Uterus (tissue), 4 donors: ENCODE measurements around the gene RASD1. TPM values are rescaled to one million over a fixed set of nuclear protein-coding genes. Genes with fewer than 3 reads are reported as not detected.
A peak's percentile ranks its signal among the peaks of the same experiment; 100 is the strongest.

Source experiments
- DNase-seq, 2 donors: peaks; one replicate each; pipeline ENCODE4 v3.0.0-alpha.2; 2019 to 2020
- H3K27ac ChIP-seq, 2 donors: fragments of 200-600 bp; sonication (generic); 1 replicate in 1 of 2; 2 replicates in 1 of 2; pipeline ENCODE4 v1.5.1; 2016 to 2018
- H3K27me3 ChIP-seq, 2 donors: fragments of 200-600 bp; sonication (generic); one replicate each; pipeline ENCODE4 v1.5.1; 2018 to 2019; ENCODE audit warnings: control low read depth in 1 of 2
- H3K36me3 ChIP-seq, 2 donors: fragments of 200-600 bp; sonication (generic); one replicate each; pipeline ENCODE4 v1.5.1; 2019; ENCODE audit warnings: control low read depth in 1 of 2
- H3K4me1 ChIP-seq, 2 donors: fragments of 200-600 bp; sonication (generic); one replicate each; pipeline ENCODE4 v1.5.1; 2018 to 2019; ENCODE audit warnings: control low read depth in 1 of 2
- H3K4me3 ChIP-seq, 2 donors: fragments of 200-600 bp; sonication (generic); 1 replicate in 1 of 2; 2 replicates in 1 of 2; pipeline ENCODE4 v1.5.1; 2018 to 2019; ENCODE audit warnings: mild to moderate bottlenecking in 1 of 2
- H3K9me3 ChIP-seq, 2 donors: fragments of 200-600 bp; sonication (generic); one replicate each; pipeline ENCODE4 v1.5.1; 2019; ENCODE audit warnings: control low read depth in 1 of 2
- CTCF ChIP-seq, 4 experiments: fragments of 200-600 bp in 2 of 4; fragments of 450-650 bp in 2 of 4; sonication (generic) in 2 of 4; IDR thresholded peaks; one replicate each; pipeline ENCODE4 v1.5.1; 2016 to 2019; ENCODE audit warnings: antibody characterized with exemption in 4 of 4, mild to moderate bottlenecking in 2 of 4, moderate library complexity in 1 of 4
- POLR2A ChIP-seq, 2 donors: fragments of 450-650 bp; IDR thresholded peaks; one replicate each; pipeline ENCODE4 v1.6.1; 2016; ENCODE audit warnings: antibody characterized with exemption in 2 of 2, mild to moderate bottlenecking in 1 of 2, moderate library complexity in 1 of 2
- intact Hi-C: fragments of 100-400 bp; cut with DNase I; formaldehyde crosslinking; loops from one replicate; pipeline ENCODE4 v1.15.1; 2023; ENCODE audit warnings: low total_unique reads
- total RNA-seq, 4 donors: library from RNA; depleted of rRNA in 3 of 4; stranded (reverse); fragments of >200 nt in 3 of 4; gene quantifications; one replicate each; pipeline versions ENCODE4 v1.1.0 to v1.2.4, GENCODE V29; 2014 to 2023
- donor health status: DM: yes; HTN: yes; CAD: no.

Gene RASD1
- total RNA-seq, 4 donors from 2014 or later = 0.59 to 12.7 (median 7.4) TPM

- H3K4me3 ChIP-seq = no peak overlapping the region
- no peaks in the 10 kb centered on the region for H3K9me3 ChIP-seq
- intact Hi-C loops = no loop called here
- peak overlapping the region in 1 of 2 donors; percentile 18 for H3K27ac ChIP-seq
- H3K4me1 ChIP-seq = no peaks in the 10 kb centered on the region
- H3K36me3 ChIP-seq = no peaks in the 10 kb centered on the region
- DNase-seq = no peak
- no peak for TF ChIP-seq POLR2A (IDR thresholded peaks at IDR 0.05)
- no peak for TF ChIP-seq CTCF (IDR thresholded peaks at IDR 0.05)
- H3K27me3 ChIP-seq = no peaks in the 10 kb centered on the region
Measured at GRCh38 chr17:17525956-17526355, 29.8 kb upstream of the RASD1 start.

GRCh38 chr17:17525311-17525710 is 29.1 kb upstream of the RASD1 start:
- Histone ChIP-seq H3K36me3 (no peaks in the 10 kb centered on the region), H3K4me3 (no peak overlapping the region), H3K27me3 (no peaks in the 10 kb centered on the region), H3K4me1 (no peaks in the 10 kb centered on the region), H3K27ac (no peak overlapping the region), H3K9me3 (no peaks in the 10 kb centered on the region)
- no peak for TF ChIP-seq POLR2A (IDR thresholded peaks at IDR 0.05)
- no peak for TF ChIP-seq CTCF (IDR thresholded peaks at IDR 0.05)
- intact Hi-C loops = no loop called here
- DNase-seq = no peak

- no peak for DNase-seq
- Histone ChIP-seq H3K27ac (no peak overlapping the region), H3K4me1 (no peaks in the 10 kb centered on the region), H3K4me3 (no peak overlapping the region), H3K36me3 (no peaks in the 10 kb centered on the region), H3K27me3 (no peaks in the 10 kb centered on the region), H3K9me3 (no peaks in the 10 kb centered on the region)
- intact Hi-C loops = no loop called here
- TF ChIP-seq POLR2A (IDR thresholded peaks at IDR 0.05) = no peak
- no peak for TF ChIP-seq CTCF (IDR thresholded peaks at IDR 0.05)
Measured at GRCh38 chr17:17523731-17524490, 27.7 kb upstream of the RASD1 start.

GRCh38 chr17:17523001-17523730 is 27.0 kb upstream of the RASD1 start:
- H3K4me1 ChIP-seq = no peaks in the 10 kb centered on the region
- intact Hi-C loops = no loop called here
- H3K27me3 ChIP-seq = no peaks in the 10 kb centered on the region
- H3K4me3 ChIP-seq = no peak overlapping the region
- TF ChIP-seq POLR2A (IDR thresholded peaks at IDR 0.05) = no peak
- no peak for TF ChIP-seq CTCF (IDR thresholded peaks at IDR 0.05)
- no peak overlapping the region for H3K27ac ChIP-seq
- no peaks in the 10 kb centered on the region for H3K36me3 ChIP-seq
- no peak for DNase-seq
- no peaks in the 10 kb centered on the region for H3K9me3 ChIP-seq

- no peaks in the 10 kb centered on the region for H3K27me3 ChIP-seq
- no peak overlapping the region for H3K4me3 ChIP-seq
- H3K9me3 ChIP-seq = no peaks in the 10 kb centered on the region
- no peak for TF ChIP-seq CTCF (IDR thresholded peaks at IDR 0.05)
- TF ChIP-seq POLR2A (IDR thresholded peaks at IDR 0.05) = no peak
- no peaks in the 10 kb centered on the region for H3K4me1 ChIP-seq
- DNase-seq = no peak
- no peaks in the 10 kb centered on the region for H3K36me3 ChIP-seq
- no peak overlapping the region for H3K27ac ChIP-seq
- intact Hi-C loops = no loop called here
Measured at GRCh38 chr17:17520599-17521232, 24.5 kb upstream of the RASD1 start.
